Glutamatergic neuron (in vitro differentiated cells): Measurements from ENCODE around the gene RCSD1. TPM values are rescaled to one million over a fixed set of nuclear protein-coding genes. Genes with fewer than 3 reads are reported as not detected.
A peak's percentile ranks its signal among the peaks of the same experiment; 100 is the strongest.

Experiments used
- DNase-seq: peaks from one replicate; pipeline ENCODE4 v3.0.0; 2022
- H3K27ac Mint-ChIP-seq: one replicate; pipeline ENCODE4 v1.8.0; 2020; ENCODE audit warnings: mild to moderate bottlenecking, mixed read lengths, inconsistent platforms; ENCODE audit not compliant: unreplicated experiment
- H3K27me3 Mint-ChIP-seq: one replicate; pipeline ENCODE4 v1.8.0; 2020; ENCODE audit warnings: mild to moderate bottlenecking, moderate library complexity, mixed read lengths, inconsistent platforms; ENCODE audit not compliant: unreplicated experiment
- H3K36me3 Mint-ChIP-seq: one replicate; pipeline ENCODE4 v1.8.0; 2020; ENCODE audit warnings: mild to moderate bottlenecking, mixed read lengths, inconsistent platforms; ENCODE audit not compliant: unreplicated experiment
- H3K4me1 Mint-ChIP-seq: one replicate; pipeline ENCODE4 v1.8.0; 2020; ENCODE audit warnings: mild to moderate bottlenecking, low read depth, mixed read lengths, inconsistent platforms; ENCODE audit not compliant: unreplicated experiment
- H3K4me3 Mint-ChIP-seq: one replicate; pipeline ENCODE4 v1.8.0; 2020; ENCODE audit warnings: mild to moderate bottlenecking, mixed read lengths, inconsistent platforms; ENCODE audit not compliant: unreplicated experiment
- H3K9me3 Mint-ChIP-seq: one replicate; pipeline ENCODE4 v1.8.0; 2020; ENCODE audit warnings: mild to moderate bottlenecking, moderate library complexity, mixed read lengths, inconsistent platforms; ENCODE audit not compliant: unreplicated experiment
- total RNA-seq: library from RNA; stranded (reverse); fragmentation: NEBNext Ultra II Directional; extraction: Animal tissue kit (Norgen Biotek cat#: 25700); gene quantifications from one replicate; pipeline ENCODE4 v1.2.1, GENCODE V29; 2021; ENCODE audit not compliant: unreplicated experiment
- TF ChIP-seq, protein P1 (sequence below): fragments of 200-600 bp; sonication (generic); IDR thresholded peaks from one replicate; pipeline ENCODE4 v1.5.0; 2021; ENCODE audit not compliant: partially characterized antibody, unreplicated experiment

RCSD1 gene
- total RNA-seq, 1 donor from 2014 or later, result not detected

DNA sequence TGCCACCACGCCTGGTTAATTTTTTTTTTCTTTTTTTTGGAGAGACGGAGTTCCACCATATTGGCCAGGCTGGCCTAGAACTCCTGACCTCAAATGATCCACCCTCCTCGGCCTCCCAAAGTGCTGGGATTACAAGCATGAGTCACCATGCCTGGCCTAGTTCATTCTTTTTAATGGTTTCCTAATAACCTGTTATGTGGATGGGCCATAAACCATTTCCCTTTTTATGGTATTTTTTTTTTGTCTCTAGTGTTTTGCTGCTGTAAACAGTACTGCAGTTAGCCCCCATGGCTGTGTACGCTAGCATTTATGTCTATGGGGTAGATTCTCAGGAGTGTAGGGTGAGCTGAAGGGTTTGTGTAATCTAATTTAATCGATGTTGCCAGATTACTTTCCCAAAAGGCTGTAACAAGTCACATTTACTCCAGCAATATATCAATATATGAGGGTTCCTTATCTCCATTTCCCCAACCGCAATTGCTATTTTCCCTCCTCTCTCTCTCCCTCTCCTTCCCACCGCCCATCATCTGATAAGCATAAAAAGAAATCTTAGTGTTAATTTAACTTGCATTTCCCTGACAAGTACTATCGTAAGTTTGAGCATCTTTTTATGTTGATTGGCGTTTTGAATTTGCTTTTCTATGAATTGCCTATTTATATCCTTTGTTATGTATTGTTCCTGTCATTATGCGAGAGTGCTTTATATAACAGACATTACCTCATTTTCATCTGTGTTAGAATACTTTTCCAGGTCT, 28.7 kb downstream of the RCSD1 start:
- peaks cover 36% of the 10 kb centered on the region for H3K4me1 Mint-ChIP-seq
- no peak overlapping the region for H3K27ac Mint-ChIP-seq
- no peak for DNase-seq
- peaks cover 8% of the 10 kb centered on the region for H3K27me3 Mint-ChIP-seq
- no peak overlapping the region for H3K4me3 Mint-ChIP-seq
- TF ChIP-seq, protein P1, sequence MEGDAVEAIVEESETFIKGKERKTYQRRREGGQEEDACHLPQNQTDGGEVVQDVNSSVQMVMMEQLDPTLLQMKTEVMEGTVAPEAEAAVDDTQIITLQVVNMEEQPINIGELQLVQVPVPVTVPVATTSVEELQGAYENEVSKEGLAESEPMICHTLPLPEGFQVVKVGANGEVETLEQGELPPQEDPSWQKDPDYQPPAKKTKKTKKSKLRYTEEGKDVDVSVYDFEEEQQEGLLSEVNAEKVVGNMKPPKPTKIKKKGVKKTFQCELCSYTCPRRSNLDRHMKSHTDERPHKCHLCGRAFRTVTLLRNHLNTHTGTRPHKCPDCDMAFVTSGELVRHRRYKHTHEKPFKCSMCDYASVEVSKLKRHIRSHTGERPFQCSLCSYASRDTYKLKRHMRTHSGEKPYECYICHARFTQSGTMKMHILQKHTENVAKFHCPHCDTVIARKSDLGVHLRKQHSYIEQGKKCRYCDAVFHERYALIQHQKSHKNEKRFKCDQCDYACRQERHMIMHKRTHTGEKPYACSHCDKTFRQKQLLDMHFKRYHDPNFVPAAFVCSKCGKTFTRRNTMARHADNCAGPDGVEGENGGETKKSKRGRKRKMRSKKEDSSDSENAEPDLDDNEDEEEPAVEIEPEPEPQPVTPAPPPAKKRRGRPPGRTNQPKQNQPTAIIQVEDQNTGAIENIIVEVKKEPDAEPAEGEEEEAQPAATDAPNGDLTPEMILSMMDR, result no peak
- no peaks in the 10 kb centered on the region for H3K36me3 Mint-ChIP-seq
- peaks cover 11% of the 10 kb centered on the region for H3K9me3 Mint-ChIP-seq

DNA sequence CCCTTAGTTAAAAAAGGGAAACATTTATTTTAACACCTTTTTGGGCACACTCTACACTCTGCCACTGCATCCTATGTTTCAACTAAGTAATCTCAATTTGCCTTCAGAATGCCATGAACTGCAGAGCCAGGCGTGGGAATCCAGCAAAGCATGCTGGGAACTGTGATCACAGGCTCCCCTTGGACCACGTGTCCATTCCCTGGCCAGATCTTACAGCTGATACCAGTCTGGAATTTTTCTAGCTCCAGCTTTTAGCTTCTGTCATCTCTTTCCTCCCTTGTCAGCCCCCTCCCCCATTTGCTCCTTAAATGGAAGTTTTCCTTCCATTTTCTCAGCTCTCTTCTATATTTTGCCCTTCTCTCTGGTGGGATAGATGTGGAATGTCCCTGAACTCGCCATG, 29.4 kb downstream of the RCSD1 start:
- H3K27ac Mint-ChIP-seq, result peak overlapping the region; percentile 20
- DNase-seq, result no peak
- peaks cover 35% of the 10 kb centered on the region for H3K4me1 Mint-ChIP-seq
- H3K4me3 Mint-ChIP-seq, result no peak overlapping the region
- H3K36me3 Mint-ChIP-seq, result no peaks in the 10 kb centered on the region
- TF ChIP-seq, protein P1, result no peak
- H3K9me3 Mint-ChIP-seq, result peaks cover 11% of the 10 kb centered on the region
- H3K27me3 Mint-ChIP-seq, result peaks cover 8% of the 10 kb centered on the region

DNA sequence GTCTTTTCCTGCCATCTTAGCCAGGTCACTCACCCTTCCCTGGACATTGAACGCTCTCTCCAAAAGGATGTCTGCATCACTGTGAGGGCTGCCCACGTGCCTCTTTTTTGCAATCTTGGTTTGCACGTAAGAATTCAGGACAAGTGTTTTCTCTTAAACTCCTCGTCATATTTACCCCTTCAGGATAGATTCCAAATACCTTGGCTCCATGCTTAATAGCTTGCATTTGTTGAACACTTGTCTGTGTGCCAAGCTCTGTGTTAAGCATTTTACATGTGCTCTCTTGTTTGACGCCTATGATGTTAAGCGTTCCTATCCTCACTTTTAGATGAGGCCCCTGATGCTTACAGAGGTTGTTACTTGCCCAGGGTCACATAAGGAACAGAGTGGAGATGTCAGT, 29.8 kb downstream of the RCSD1 start:
- Mint-ChIP-seq H3K9me3 (peaks cover 11% of the 10 kb centered on the region), H3K4me3 (no peak overlapping the region), H3K27ac (peak overlapping the region; percentile 20), H3K36me3 (no peaks in the 10 kb centered on the region), H3K4me1 (peaks cover 35% of the 10 kb centered on the region), H3K27me3 (peaks cover 8% of the 10 kb centered on the region)
- TF ChIP-seq, protein P1, result no peak
- no peak for DNase-seq

DNA sequence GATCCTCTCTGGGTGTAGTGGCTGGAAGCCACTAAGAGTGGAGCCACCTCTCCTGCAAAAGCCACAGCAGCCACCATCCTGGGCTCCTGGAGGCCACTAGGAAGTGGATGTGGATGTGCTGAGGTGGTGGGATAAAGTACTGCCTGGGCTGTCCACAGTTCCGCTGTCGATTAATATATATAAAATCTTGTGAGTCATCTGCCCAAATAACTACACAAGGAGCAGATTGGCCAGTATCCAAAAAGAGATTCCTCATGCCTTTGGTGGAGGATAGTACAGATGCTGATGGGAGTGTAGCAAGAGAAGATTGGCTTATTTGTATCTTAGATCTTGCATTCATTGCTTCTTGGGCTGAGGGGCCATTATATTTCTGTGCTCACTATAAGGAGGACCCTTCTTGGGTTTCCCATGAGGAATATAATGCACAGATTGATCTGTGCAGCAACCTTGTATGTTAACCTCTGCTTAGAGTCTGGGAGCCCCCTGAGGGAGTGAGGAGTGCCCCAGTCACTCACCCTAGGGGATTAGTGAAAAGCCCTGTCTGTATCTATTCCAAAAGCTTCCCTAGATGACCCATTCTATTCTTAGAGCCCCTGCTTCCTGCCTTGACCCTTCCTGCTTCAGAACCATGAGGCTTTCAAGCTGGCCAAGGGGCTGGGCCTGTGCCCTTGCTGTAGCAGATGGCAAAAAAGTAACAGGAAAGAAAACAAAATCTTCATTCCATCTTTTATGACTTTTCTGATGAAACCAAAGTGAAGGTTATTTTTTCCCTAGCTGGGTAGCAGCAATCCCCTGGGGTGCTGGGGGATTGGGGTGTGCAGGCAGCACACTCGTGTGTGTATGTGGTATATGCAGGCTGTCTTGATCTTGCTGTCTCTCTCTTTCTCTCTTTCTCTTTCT, 31.7 kb downstream of the RCSD1 start:
- H3K4me3 Mint-ChIP-seq, result peak overlapping the region; percentile 57

More for the DNA sequence above, 31.7 kb downstream of the RCSD1 start:
- no peak for DNase-seq
- no peaks in the 10 kb centered on the region for H3K36me3 Mint-ChIP-seq
- peaks cover 8% of the 10 kb centered on the region for H3K27me3 Mint-ChIP-seq
- H3K27ac Mint-ChIP-seq, result peak overlapping the region; percentile 2
- peaks cover 8% of the 10 kb centered on the region for H3K9me3 Mint-ChIP-seq
- TF ChIP-seq, protein P1, result no peak
- H3K4me1 Mint-ChIP-seq, result peaks cover 32% of the 10 kb centered on the region
